Measurements from ENCODE around the gene DCC. TPM values are rescaled to one million over a fixed set of nuclear protein-coding genes. Genes with fewer than 3 reads are reported as not detected.

Gene DCC
- total and polyA plus RNA-seq, 2 experiments from 2014 or later, result 0.27 to 0.38 TPM

DNA sequence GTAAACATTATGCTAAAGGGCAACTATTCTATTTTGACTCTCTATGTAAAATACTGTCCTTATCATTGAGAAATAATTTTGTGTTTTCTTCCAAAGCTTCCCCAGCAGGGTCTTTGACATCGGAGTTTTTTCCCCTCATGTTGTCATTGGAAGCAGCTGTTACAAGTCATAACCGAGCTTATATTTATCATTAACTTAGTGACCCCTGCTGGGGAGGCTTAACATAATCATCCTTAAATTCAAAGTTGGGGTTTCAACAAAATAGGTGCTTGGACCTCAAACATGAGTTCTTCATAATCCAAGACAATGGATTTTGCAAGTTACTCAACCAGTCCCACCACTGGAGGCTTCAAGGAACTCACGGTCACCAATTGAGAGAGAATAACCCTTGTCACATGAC, 330.9 kb downstream of the DCC start:
- Histone ChIP-seq H3K36me3 (no peaks in the 10 kb centered on the region), H3K27ac (no peak overlapping the region), H3K27me3 (no peaks in the 10 kb centered on the region), H3K4me1 (ENCODE audit: low read depth) (no peaks in the 10 kb centered on the region), H3K9me3 (ENCODE audit: low read depth) (no peaks in the 10 kb centered on the region), H3K4me3 (no peak overlapping the region)
- DNase-seq (ENCODE audit: low read depth in 1 of 2, low spot score in 1 of 2), result peak; percentile 2 to 46
- TF ChIP-seq CTCF (IDR thresholded peaks at IDR 0.05; ENCODE audit: low read depth, low read length), result no peak

GRCh38 chr18:52678034-52678433, 338.0 kb downstream of the DCC start:
- Histone ChIP-seq H3K9me3 (ENCODE audit: low read depth) (no peaks in the 10 kb centered on the region), H3K4me3 (no peak overlapping the region), H3K36me3 (no peaks in the 10 kb centered on the region), H3K27ac (no peak overlapping the region), H3K4me1 (ENCODE audit: low read depth) (no peaks in the 10 kb centered on the region), H3K27me3 (no peaks in the 10 kb centered on the region)
- no peak for DNase-seq (ENCODE audit: low read depth in 1 of 2, low spot score in 1 of 2)
- TF ChIP-seq CTCF (IDR thresholded peaks at IDR 0.05; ENCODE audit: low read depth, low read length), result no peak

- Histone ChIP-seq H3K9me3 (ENCODE audit: low read depth) (no peaks in the 10 kb centered on the region), H3K4me1 (ENCODE audit: low read depth) (no peaks in the 10 kb centered on the region), H3K27ac (no peak overlapping the region), H3K27me3 (no peaks in the 10 kb centered on the region), H3K36me3 (no peaks in the 10 kb centered on the region), H3K4me3 (no peak overlapping the region)
- TF ChIP-seq CTCF (IDR thresholded peaks at IDR 0.05; ENCODE audit: low read depth, low read length), result no peak
- no peak for DNase-seq (ENCODE audit: low read depth in 1 of 2, low spot score in 1 of 2)
Measured at GRCh38 chr18:52678551-52678950, 338.6 kb downstream of the DCC start.

- H3K27ac ChIP-seq, result no peak overlapping the region
- H3K4me3 ChIP-seq, result no peak overlapping the region
- TF ChIP-seq CTCF (IDR thresholded peaks at IDR 0.05; ENCODE audit: low read depth, low read length), result no peak
- no peaks in the 10 kb centered on the region for H3K4me1 ChIP-seq (ENCODE audit: low read depth)
- no peak for DNase-seq (ENCODE audit: low read depth in 1 of 2, low spot score in 1 of 2)
- no peaks in the 10 kb centered on the region for H3K36me3 ChIP-seq
- no peaks in the 10 kb centered on the region for H3K9me3 ChIP-seq (ENCODE audit: low read depth)
- H3K27me3 ChIP-seq, result no peaks in the 10 kb centered on the region
Measured at GRCh38 chr18:52679354-52679753, 339.4 kb downstream of the DCC start.

DNA sequence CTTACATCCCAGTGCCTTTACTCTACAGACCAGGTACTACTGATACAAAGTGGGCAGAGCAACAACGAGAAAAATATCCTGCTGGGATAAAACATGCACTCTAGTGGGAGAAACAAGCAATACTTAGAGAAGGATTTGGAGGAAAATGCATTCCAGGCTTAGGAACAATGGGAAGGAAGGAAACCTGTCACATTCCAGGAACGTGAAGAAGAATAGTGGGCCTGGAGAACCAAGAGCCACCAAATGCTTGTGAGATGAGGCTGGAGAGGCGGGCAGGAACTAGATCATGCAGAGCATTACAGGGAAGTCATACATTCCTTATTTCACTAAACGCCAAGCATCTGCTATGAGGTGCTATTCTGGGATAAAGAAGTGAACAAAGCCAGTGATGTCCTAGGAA, 342.3 kb downstream of the DCC start:
- H3K4me3 ChIP-seq, result no peak overlapping the region
- no peaks in the 10 kb centered on the region for H3K27me3 ChIP-seq
- no peak for TF ChIP-seq CTCF (IDR thresholded peaks at IDR 0.05; ENCODE audit: low read depth, low read length)
- H3K36me3 ChIP-seq, result no peaks in the 10 kb centered on the region
- DNase-seq (ENCODE audit: low read depth in 1 of 2, low spot score in 1 of 2), result no peak
- no peak overlapping the region for H3K27ac ChIP-seq
- H3K4me1 ChIP-seq (ENCODE audit: low read depth), result no peaks in the 10 kb centered on the region
- no peaks in the 10 kb centered on the region for H3K9me3 ChIP-seq (ENCODE audit: low read depth)

- H3K27ac ChIP-seq, result no peak overlapping the region
- H3K4me3 ChIP-seq, result no peak overlapping the region
- no peaks in the 10 kb centered on the region for H3K9me3 ChIP-seq (ENCODE audit: low read depth)
- no peaks in the 10 kb centered on the region for H3K4me1 ChIP-seq (ENCODE audit: low read depth)
- DNase-seq (ENCODE audit: low read depth in 1 of 2, low spot score in 1 of 2), result no peak
- no peak for TF ChIP-seq CTCF (IDR thresholded peaks at IDR 0.05; ENCODE audit: low read depth, low read length)
- no peaks in the 10 kb centered on the region for H3K27me3 ChIP-seq
- H3K36me3 ChIP-seq, result no peaks in the 10 kb centered on the region
Measured at GRCh38 chr18:52685316-52685715, 345.3 kb downstream of the DCC start.
